Uterus (tissue), 4 donors: ENCODE data around the gene TM4SF1. TPM values are rescaled to one million over a fixed set of nuclear protein-coding genes. Genes with fewer than 3 reads are reported as not detected.

Source experiments
- DNase-seq, 2 donors: peaks; one replicate each; pipeline ENCODE4 v3.0.0-alpha.2; 2019 to 2020
- H3K27ac ChIP-seq, 2 donors: fragments of 200-600 bp; sonication (generic); 1 replicate in 1 of 2; 2 replicates in 1 of 2; pipeline ENCODE4 v1.5.1; 2016 to 2018
- H3K27me3 ChIP-seq, 2 donors: fragments of 200-600 bp; sonication (generic); one replicate each; pipeline ENCODE4 v1.5.1; 2018 to 2019; ENCODE audit warnings: control low read depth in 1 of 2
- H3K36me3 ChIP-seq, 2 donors: fragments of 200-600 bp; sonication (generic); one replicate each; pipeline ENCODE4 v1.5.1; 2019; ENCODE audit warnings: control low read depth in 1 of 2
- H3K4me1 ChIP-seq, 2 donors: fragments of 200-600 bp; sonication (generic); one replicate each; pipeline ENCODE4 v1.5.1; 2018 to 2019; ENCODE audit warnings: control low read depth in 1 of 2
- H3K4me3 ChIP-seq, 2 donors: fragments of 200-600 bp; sonication (generic); 1 replicate in 1 of 2; 2 replicates in 1 of 2; pipeline ENCODE4 v1.5.1; 2018 to 2019; ENCODE audit warnings: mild to moderate bottlenecking in 1 of 2
- H3K9me3 ChIP-seq, 2 donors: fragments of 200-600 bp; sonication (generic); one replicate each; pipeline ENCODE4 v1.5.1; 2019; ENCODE audit warnings: control low read depth in 1 of 2
- POLR2A ChIP-seq, 2 donors: fragments of 450-650 bp; IDR thresholded peaks; one replicate each; pipeline ENCODE4 v1.6.1; 2016; ENCODE audit warnings: antibody characterized with exemption in 2 of 2, mild to moderate bottlenecking in 1 of 2, moderate library complexity in 1 of 2
- intact Hi-C: fragments of 100-400 bp; cut with DNase I; formaldehyde crosslinking; loops from one replicate; pipeline ENCODE4 v1.15.1; 2023; ENCODE audit warnings: low total_unique reads
- total RNA-seq, 4 donors: library from RNA; depleted of rRNA in 3 of 4; stranded (reverse); fragments of >200 nt in 3 of 4; gene quantifications; one replicate each; pipeline versions ENCODE4 v1.1.0 to v1.2.4, GENCODE V29; 2014 to 2023
- TF ChIP-seq, protein P1 (sequence below), 4 experiments: fragments of 200-600 bp in 2 of 4; fragments of 450-650 bp in 2 of 4; sonication (generic) in 2 of 4; IDR thresholded peaks; one replicate each; pipeline ENCODE4 v1.5.1; 2016 to 2019; ENCODE audit warnings: antibody characterized with exemption in 4 of 4, mild to moderate bottlenecking in 2 of 4, moderate library complexity in 1 of 4
- donor health status: DM: yes; HTN: yes; CAD: no.

TM4SF1 gene
- total RNA-seq, 4 donors from 2014 or later, result 102 to 118 (median 113) TPM

DNA sequence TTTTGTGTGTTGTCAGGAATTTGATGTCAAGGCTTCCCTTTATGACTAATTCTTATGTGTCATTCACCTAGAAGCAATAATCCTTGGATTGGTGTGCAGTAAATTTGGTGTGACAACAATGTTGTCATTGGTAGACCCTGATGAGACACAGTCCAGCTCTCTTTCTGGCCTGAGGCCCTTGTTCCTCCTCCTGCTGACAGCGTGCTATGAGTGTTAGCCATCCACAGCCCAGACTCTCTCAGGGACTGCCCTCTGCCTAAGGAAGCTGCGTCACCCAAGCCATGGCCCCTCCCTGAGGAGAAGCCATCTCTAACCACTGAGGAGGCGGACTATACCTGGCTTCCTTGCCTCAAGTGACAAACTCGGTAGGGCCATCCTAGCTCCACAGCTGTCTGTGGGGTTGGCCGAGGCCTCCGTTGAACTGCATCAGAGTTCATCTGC lies 13.3 kb upstream of the TM4SF1 start:
- H3K4me1 ChIP-seq, result peaks cover 0 to 6% of the 10 kb centered on the region in 2 donors
- no peak overlapping the region for H3K27ac ChIP-seq
- intact Hi-C loops, result no loop called here
- DNase-seq, result no peak
- TF ChIP-seq, protein P1, sequence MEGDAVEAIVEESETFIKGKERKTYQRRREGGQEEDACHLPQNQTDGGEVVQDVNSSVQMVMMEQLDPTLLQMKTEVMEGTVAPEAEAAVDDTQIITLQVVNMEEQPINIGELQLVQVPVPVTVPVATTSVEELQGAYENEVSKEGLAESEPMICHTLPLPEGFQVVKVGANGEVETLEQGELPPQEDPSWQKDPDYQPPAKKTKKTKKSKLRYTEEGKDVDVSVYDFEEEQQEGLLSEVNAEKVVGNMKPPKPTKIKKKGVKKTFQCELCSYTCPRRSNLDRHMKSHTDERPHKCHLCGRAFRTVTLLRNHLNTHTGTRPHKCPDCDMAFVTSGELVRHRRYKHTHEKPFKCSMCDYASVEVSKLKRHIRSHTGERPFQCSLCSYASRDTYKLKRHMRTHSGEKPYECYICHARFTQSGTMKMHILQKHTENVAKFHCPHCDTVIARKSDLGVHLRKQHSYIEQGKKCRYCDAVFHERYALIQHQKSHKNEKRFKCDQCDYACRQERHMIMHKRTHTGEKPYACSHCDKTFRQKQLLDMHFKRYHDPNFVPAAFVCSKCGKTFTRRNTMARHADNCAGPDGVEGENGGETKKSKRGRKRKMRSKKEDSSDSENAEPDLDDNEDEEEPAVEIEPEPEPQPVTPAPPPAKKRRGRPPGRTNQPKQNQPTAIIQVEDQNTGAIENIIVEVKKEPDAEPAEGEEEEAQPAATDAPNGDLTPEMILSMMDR (IDR thresholded peaks at IDR 0.05), result no peak
- no peak for TF ChIP-seq POLR2A (IDR thresholded peaks at IDR 0.05)
- H3K4me3 ChIP-seq, result no peak overlapping the region
- H3K27me3 ChIP-seq, result no peaks in the 10 kb centered on the region
- H3K9me3 ChIP-seq, result no peaks in the 10 kb centered on the region
- no peaks in the 10 kb centered on the region for H3K36me3 ChIP-seq

DNA sequence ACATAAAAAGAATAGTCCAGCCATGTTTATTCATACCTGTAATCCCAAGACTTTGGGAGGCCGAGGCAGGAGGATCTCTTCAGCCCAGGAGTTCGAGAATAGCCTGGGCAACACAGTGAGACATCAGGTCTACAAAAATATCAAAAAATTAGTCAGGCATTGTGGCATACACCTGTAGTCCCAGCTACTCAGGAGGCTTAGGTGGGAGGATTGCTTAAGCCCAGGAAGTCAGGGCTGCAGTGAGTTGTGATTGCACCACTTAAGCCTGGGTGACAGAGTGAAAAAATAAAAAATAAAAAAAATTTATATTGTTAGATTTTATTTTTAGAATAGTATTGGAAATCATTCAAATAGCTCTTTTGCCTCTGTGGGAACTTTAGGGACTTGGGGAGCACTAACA lies 12.8 kb upstream of the TM4SF1 start:
- H3K27me3 ChIP-seq, result no peaks in the 10 kb centered on the region
- no peak for TF ChIP-seq POLR2A (IDR thresholded peaks at IDR 0.05)
- TF ChIP-seq, protein P1 (IDR thresholded peaks at IDR 0.05), result no peak
- DNase-seq, result no peak
- no peaks in the 10 kb centered on the region for H3K36me3 ChIP-seq
- H3K9me3 ChIP-seq, result no peaks in the 10 kb centered on the region
- H3K4me1 ChIP-seq, result peaks cover 0 to 11% of the 10 kb centered on the region in 2 donors
- intact Hi-C loops, result no loop called here
- H3K27ac ChIP-seq, result no peak overlapping the region
- H3K4me3 ChIP-seq, result no peak overlapping the region

DNA sequence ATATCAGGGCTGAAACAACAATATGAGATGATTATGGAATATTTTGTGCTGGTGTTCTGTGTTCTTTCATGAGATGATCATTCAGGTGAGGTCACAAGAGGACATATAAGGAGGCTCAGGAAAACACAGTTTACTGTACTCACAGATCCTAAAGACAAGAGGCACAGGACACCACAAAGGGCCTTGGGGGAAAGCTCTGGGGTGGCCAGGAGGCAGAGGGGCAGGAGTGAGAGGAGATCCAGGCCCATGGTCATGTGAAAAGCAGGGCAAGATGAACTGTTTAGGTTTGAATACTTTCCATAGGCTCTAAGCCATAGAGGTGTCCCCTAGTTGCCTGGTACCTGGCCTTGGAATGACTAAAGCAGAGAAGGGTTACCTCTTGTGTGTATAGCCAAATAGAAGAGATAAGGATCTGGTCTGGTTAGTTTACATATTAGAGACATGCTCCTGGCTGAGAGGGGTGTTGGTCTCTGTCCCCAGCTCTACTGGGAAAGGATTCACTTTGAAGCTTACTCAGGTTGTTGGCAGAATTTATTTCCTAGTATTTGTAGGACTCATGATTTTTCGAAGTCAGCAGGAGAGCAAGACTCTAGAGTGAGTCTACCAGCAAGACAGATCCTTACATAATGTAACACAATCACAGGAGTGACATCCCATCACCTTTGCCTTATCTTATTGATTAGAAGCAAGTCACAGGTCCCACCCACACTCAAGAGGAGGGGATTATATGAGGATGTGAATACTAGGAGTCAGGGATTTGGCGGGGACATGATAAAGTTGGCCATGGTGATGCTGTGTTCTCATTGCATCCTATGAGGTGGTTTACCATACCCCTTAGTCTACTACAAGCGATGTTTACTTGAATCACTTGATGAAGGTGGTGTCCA lies 11.3 kb upstream of the TM4SF1 start:
- intact Hi-C loops, result no loop called here
- Histone ChIP-seq H3K27ac (peak overlapping the region; percentile 4 to 86), H3K36me3 (no peaks in the 10 kb centered on the region), H3K4me1 (peaks cover 0 to 11% of the 10 kb centered on the region in 2 donors), H3K27me3 (no peaks in the 10 kb centered on the region), H3K9me3 (no peaks in the 10 kb centered on the region), H3K4me3 (no peak overlapping the region)
- TF ChIP-seq, protein P1 (IDR thresholded peaks at IDR 0.05), result no peak
- no peak for DNase-seq

DNA sequence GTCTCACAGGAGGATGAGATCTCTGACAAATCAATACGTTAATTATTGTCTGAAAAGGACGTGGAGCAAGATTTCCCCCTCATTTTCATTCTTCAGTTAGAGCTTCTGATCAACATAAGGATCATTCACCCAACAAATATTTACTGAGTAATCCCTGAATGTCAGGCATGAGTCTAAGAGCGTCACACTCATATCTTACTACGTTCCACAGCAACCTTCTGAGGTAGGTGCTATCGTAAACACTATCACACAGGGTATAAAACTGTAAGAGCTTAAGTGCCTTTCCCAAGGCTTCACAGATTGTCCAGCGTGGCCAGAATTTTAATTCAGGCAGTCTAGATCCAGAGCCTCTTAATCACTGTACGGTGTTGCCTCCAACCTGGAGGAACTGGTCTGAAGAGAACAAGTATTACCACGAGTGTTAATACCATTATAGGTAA lies 10.6 kb upstream of the TM4SF1 start:
- intact Hi-C loops, result no loop called here

DNA sequence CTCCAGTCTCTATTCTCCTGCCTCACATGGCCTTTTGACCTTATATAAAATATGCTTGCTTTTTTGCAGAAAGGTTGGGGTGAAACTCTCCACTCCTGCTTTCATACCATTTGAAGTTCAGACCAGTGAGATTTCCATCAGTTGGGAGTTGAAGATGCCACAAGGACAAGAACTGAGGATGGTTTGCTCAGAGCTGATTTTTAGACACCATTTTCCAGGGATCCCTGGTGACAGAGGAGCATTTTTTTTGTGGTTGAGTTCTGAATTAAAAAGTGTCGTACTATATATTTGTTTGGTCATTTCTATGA lies 8.8 kb upstream of the TM4SF1 start:
- no peak overlapping the region for H3K4me3 ChIP-seq
- no peaks in the 10 kb centered on the region for H3K9me3 ChIP-seq
- H3K27ac ChIP-seq, result peak overlapping the region; percentile 80 to 86
- intact Hi-C loops, result no loop called here
- H3K4me1 ChIP-seq, result peaks cover 0 to 11% of the 10 kb centered on the region in 2 donors
- no peaks in the 10 kb centered on the region for H3K36me3 ChIP-seq
- no peak for DNase-seq
- TF ChIP-seq POLR2A (IDR thresholded peaks at IDR 0.05), result no peak
- TF ChIP-seq, protein P1 (IDR thresholded peaks at IDR 0.05), result no peak
- no peaks in the 10 kb centered on the region for H3K27me3 ChIP-seq

More for the DNA sequence above, 10.6 kb upstream of the TM4SF1 start:
- TF ChIP-seq, protein P1 (IDR thresholded peaks at IDR 0.05), result no peak
- TF ChIP-seq POLR2A (IDR thresholded peaks at IDR 0.05), result no peak
- no peak for DNase-seq
- no peak overlapping the region for H3K4me3 ChIP-seq
- H3K27ac ChIP-seq, result peak overlapping the region; percentile 80 to 86
- H3K36me3 ChIP-seq, result no peaks in the 10 kb centered on the region
- no peaks in the 10 kb centered on the region for H3K9me3 ChIP-seq
- no peaks in the 10 kb centered on the region for H3K27me3 ChIP-seq
- peaks cover 0 to 11% of the 10 kb centered on the region in 2 donors for H3K4me1 ChIP-seq
